ENCODE data around the gene ITLN1. TPM values are rescaled to one million over a fixed set of nuclear protein-coding genes. Genes with fewer than 3 reads are reported as not detected.
"Not testable (repeated sequence)": the region's sequence is repeated elsewhere in the genome, so short reads cannot be mapped to it uniquely, and the experiment has no call there.

The ITLN1 gene
- total and polyA plus RNA-seq, 5 donors from 2014 or later = not detected

DNA sequence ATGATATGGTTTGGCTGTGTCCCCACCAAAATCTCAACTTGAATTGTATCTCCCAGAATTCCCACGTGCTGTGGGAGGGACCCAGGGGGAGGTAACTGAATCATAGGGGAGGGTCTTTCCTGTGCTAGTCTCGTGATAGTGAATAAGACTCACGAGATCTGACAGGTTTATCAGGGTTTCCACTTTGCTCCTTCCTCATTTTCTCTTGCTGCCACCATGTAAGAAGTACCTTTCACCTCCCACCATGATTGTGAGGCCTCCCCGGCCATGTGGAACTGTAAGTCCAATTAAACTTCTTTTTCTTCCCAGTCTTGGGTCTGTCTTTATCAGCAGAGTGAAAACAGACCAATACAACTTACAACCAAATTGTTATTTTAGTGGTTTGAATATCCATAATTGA lies 17.3 kb downstream of the ITLN1 start:
- H3K27ac ChIP-seq (ENCODE audit: insufficient read depth, low read length, poor library complexity, severe bottlenecking) = not testable (repeated sequence)

DNA sequence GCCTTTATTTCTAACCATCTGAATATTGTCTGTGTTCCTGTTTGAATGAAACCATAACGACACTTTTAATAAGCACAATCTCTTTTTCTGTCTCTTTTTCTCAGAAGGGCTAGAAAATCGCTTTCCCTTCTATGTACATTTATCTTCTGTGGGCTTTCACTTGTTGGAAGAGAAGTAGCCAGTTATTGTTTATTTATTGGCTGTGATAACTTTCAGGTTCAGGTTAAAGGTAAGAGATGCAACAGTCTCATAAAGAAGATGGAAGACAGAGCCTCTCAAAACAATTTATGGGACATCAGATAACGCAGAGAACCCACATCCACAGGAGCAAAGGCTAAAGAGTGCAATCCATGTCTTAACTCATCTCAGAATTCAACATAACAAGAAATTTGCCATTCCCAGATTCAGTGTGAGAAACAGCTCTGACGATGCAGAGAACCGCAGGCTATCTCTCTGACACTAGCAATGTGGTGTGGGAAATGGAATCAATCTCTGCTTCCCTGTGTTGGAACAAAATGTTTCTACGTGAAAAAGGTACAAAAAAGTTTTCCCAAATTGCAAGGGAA lies 18.2 kb downstream of the ITLN1 start:
- ATAC-seq (ENCODE audit: low read depth in 2 of 2) (no peak), DNase-seq (no peak)
- Histone ChIP-seq H3K27ac (ENCODE audit: insufficient read depth, low read length, poor library complexity, severe bottlenecking) (no peak overlapping the region), H3K36me3 (ENCODE audit: control insufficient read depth, insufficient read depth, low read length) (no peaks in the 10 kb centered on the region), H3K9me3 (ENCODE audit: control insufficient read depth in 2 of 2, low read length in 2 of 2) (no peaks in the 10 kb centered on the region), H3K4me1 (ENCODE audit: control insufficient read depth, insufficient read depth, low read length, poor library complexity, severe bottlenecking) (no peaks in the 10 kb centered on the region), H3K27me3 (ENCODE audit: control insufficient read depth, insufficient read depth, low read length) (no peaks in the 10 kb centered on the region), H3K4me3 (ENCODE audit: low read depth, low read length) (no peak overlapping the region)
- H3K9me3 Mint-ChIP-seq = no peaks in the 10 kb centered on the region
- peaks cover 4% of the 10 kb centered on the region for H3K36me3 Mint-ChIP-seq
- H3K4me1 Mint-ChIP-seq = no peaks in the 10 kb centered on the region
- peaks cover 6% of the 10 kb centered on the region for H3K27me3 Mint-ChIP-seq
- H3K4me3 Mint-ChIP-seq = no peak overlapping the region
- H3K27ac Mint-ChIP-seq = no peak overlapping the region

More for the DNA sequence above, 17.3 kb downstream of the ITLN1 start:
- H3K9me3 Mint-ChIP-seq; DNase-seq; H3K36me3 ChIP-seq (ENCODE audit: control insufficient read depth, insufficient read depth, low read length); H3K4me1 Mint-ChIP-seq; H3K36me3 Mint-ChIP-seq; ATAC-seq (ENCODE audit: low read depth in 2 of 2); H3K27me3 Mint-ChIP-seq; H3K27me3 ChIP-seq (ENCODE audit: control insufficient read depth, insufficient read depth, low read length); H3K4me1 ChIP-seq (ENCODE audit: control insufficient read depth, insufficient read depth, low read length, poor library complexity, severe bottlenecking); H3K4me3 Mint-ChIP-seq; H3K9me3 ChIP-seq (ENCODE audit: control insufficient read depth in 2 of 2, low read length in 2 of 2); H3K4me3 ChIP-seq (ENCODE audit: low read depth, low read length): not testable (repeated sequence)
- H3K27ac Mint-ChIP-seq = peak overlapping the region in 1 of 3 donors; percentile 40

DNA sequence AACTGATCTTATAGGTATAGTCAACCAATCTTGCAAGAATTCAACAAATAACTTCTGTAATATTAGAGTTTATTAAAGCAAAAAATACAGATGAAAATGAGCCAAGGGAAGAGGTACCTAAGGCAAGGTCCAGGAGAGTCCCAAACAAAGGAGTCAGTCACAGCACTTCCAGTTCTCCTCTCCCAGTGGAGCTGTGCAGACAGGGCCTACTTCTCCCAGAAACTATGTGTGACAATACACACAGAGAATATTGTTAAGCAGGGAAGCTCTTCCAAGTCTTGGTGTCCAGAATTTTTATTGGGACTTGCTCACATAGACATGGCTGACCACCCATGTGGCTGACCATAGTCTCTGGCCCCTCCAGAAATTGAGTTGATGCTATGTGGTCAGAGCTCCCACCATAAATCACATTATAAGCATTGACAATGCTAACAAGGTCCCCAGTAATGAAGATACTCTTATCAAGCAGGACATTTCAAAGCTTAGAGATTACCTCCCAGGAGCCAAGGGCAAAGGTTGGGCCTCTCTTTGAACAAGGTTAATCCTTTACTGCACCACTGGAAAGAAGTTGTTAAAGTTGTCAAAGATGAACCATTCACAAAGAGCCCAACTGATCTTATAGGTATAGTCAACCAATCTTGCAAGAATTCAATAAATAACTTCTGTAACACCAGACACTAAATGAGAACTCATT lies 18.8 kb downstream of the ITLN1 start:
- Mint-ChIP-seq H3K4me3 (no peak overlapping the region), H3K27me3 (peaks cover under 1% of the 10 kb centered on the region), H3K4me1 (no peaks in the 10 kb centered on the region), H3K36me3 (peaks cover 4% of the 10 kb centered on the region), H3K9me3 (no peaks in the 10 kb centered on the region), H3K27ac (no peak overlapping the region)
- H3K9me3 ChIP-seq (ENCODE audit: control insufficient read depth in 2 of 2, low read length in 2 of 2) = no peaks in the 10 kb centered on the region
- DNase-seq (no peak), ATAC-seq (ENCODE audit: low read depth in 2 of 2) (no peak)
- H3K27me3 ChIP-seq (ENCODE audit: control insufficient read depth, insufficient read depth, low read length) = no peaks in the 10 kb centered on the region
- H3K4me1 ChIP-seq (ENCODE audit: control insufficient read depth, insufficient read depth, low read length, poor library complexity, severe bottlenecking) = no peaks in the 10 kb centered on the region
- no peaks in the 10 kb centered on the region for H3K36me3 ChIP-seq (ENCODE audit: control insufficient read depth, insufficient read depth, low read length)
- no peak overlapping the region for H3K27ac ChIP-seq (ENCODE audit: insufficient read depth, low read length, poor library complexity, severe bottlenecking)
- no peak overlapping the region for H3K4me3 ChIP-seq (ENCODE audit: low read depth, low read length)

DNA sequence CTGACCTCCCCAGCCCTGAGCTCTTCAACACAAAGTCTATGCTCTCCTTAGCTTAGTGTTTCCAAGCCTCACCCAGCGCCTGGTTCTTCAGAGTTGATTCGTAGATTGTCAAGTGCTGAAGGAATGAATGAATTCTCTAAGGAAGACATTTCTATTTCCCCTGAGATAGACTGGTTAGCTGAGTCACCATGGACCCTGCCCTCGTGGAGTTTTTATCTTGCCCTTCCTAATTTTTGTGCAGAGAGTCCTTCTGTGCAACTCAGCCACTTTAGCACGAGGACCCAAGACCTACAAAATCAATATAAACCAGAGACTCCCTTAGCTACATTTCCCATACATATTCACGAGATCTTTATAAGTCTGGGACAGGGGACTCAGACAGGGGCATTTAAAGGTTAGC lies 19.6 kb downstream of the ITLN1 start:
- ATAC-seq (ENCODE audit: low read depth in 2 of 2) = no peak
- peaks cover 4% of the 10 kb centered on the region for H3K36me3 Mint-ChIP-seq
- H3K27me3 ChIP-seq (ENCODE audit: control insufficient read depth, insufficient read depth, low read length) = no peaks in the 10 kb centered on the region
- H3K4me1 Mint-ChIP-seq = no peaks in the 10 kb centered on the region
- H3K27ac ChIP-seq (ENCODE audit: insufficient read depth, low read length, poor library complexity, severe bottlenecking) = no peak overlapping the region
- peaks cover 3% of the 10 kb centered on the region for H3K27me3 Mint-ChIP-seq
- H3K27ac Mint-ChIP-seq = no peak overlapping the region
- no peak overlapping the region for H3K4me3 ChIP-seq (ENCODE audit: low read depth, low read length)
- no peak overlapping the region for H3K4me3 Mint-ChIP-seq
- no peaks in the 10 kb centered on the region for H3K4me1 ChIP-seq (ENCODE audit: control insufficient read depth, insufficient read depth, low read length, poor library complexity, severe bottlenecking)
- no peaks in the 10 kb centered on the region for H3K9me3 Mint-ChIP-seq
- H3K36me3 ChIP-seq (ENCODE audit: control insufficient read depth, insufficient read depth, low read length) = no peaks in the 10 kb centered on the region
- DNase-seq = no peak
- H3K9me3 ChIP-seq (ENCODE audit: control insufficient read depth in 2 of 2, low read length in 2 of 2) = no peaks in the 10 kb centered on the region

DNA sequence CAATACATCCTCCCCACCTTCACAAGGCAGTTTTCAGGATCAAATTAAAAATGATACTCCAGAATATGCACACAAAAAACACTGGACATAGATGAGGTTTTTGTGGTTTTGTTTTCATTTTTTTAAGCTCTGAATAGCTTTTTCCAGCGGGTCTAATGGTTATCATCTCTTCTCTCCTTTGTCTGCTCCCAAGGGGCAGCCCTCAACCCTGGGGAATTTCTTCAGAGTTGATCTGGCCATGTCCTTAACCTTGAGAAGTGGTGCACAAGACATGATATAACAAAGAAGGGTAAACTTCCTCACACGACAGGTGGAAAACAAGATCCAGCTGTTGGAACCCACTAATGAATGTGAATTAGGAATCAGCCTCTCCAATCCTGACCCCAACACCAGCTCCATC lies 20.8 kb downstream of the ITLN1 start:
- H3K36me3 ChIP-seq (ENCODE audit: control insufficient read depth, insufficient read depth, low read length) = no peaks in the 10 kb centered on the region
- H3K9me3 ChIP-seq (ENCODE audit: control insufficient read depth in 2 of 2, low read length in 2 of 2) = no peaks in the 10 kb centered on the region
- no peak for ATAC-seq (ENCODE audit: low read depth in 2 of 2)
- Mint-ChIP-seq H3K27ac (no peak overlapping the region), H3K9me3 (no peaks in the 10 kb centered on the region), H3K4me1 (no peaks in the 10 kb centered on the region), H3K27me3 (peaks cover 5% of the 10 kb centered on the region), H3K36me3 (no peaks in the 10 kb centered on the region), H3K4me3 (no peak overlapping the region)
- H3K4me1 ChIP-seq (ENCODE audit: control insufficient read depth, insufficient read depth, low read length, poor library complexity, severe bottlenecking) = no peaks in the 10 kb centered on the region
- no peaks in the 10 kb centered on the region for H3K27me3 ChIP-seq (ENCODE audit: control insufficient read depth, insufficient read depth, low read length)
- DNase-seq = no peak
- no peak overlapping the region for H3K4me3 ChIP-seq (ENCODE audit: low read depth, low read length)
- no peak overlapping the region for H3K27ac ChIP-seq (ENCODE audit: insufficient read depth, low read length, poor library complexity, severe bottlenecking)

DNA sequence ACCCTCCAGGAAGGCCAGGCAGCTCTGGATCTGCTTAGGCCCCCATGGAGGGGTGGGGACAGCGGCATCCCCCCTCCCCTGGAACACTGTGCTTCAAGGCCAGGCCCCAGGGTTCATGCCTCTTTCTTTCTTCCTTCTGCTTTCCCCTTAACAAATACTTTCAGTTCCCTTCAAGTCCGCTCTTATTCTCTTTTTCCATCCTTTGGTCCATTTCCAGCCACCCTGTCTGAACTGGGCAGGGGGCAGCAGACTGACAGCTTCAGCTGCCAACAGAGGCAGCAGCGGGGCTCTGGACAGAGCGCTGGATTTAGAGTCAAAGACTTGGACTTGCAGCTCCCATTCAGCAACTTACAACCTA lies 21.2 kb downstream of the ITLN1 start:
- Mint-ChIP-seq H3K4me1 (no peaks in the 10 kb centered on the region), H3K27ac (no peak overlapping the region), H3K4me3 (no peak overlapping the region), H3K36me3 (no peaks in the 10 kb centered on the region), H3K27me3 (peaks cover 9% of the 10 kb centered on the region), H3K9me3 (peaks cover 0 to 2% (median 0%) of the 10 kb centered on the region in 7 donors)
- ATAC-seq (ENCODE audit: low read depth in 2 of 2) (no peak), DNase-seq (no peak)
- H3K36me3 ChIP-seq (ENCODE audit: control insufficient read depth, insufficient read depth, low read length) = no peaks in the 10 kb centered on the region
- H3K4me3 ChIP-seq (ENCODE audit: low read depth, low read length) = no peak overlapping the region
- H3K4me1 ChIP-seq (ENCODE audit: control insufficient read depth, insufficient read depth, low read length, poor library complexity, severe bottlenecking) = no peaks in the 10 kb centered on the region
- H3K27me3 ChIP-seq (ENCODE audit: control insufficient read depth, insufficient read depth, low read length) = no peaks in the 10 kb centered on the region
- H3K27ac ChIP-seq (ENCODE audit: insufficient read depth, low read length, poor library complexity, severe bottlenecking) = no peak overlapping the region
- H3K9me3 ChIP-seq (ENCODE audit: control insufficient read depth in 2 of 2, low read length in 2 of 2) = no peaks in the 10 kb centered on the region

DNA sequence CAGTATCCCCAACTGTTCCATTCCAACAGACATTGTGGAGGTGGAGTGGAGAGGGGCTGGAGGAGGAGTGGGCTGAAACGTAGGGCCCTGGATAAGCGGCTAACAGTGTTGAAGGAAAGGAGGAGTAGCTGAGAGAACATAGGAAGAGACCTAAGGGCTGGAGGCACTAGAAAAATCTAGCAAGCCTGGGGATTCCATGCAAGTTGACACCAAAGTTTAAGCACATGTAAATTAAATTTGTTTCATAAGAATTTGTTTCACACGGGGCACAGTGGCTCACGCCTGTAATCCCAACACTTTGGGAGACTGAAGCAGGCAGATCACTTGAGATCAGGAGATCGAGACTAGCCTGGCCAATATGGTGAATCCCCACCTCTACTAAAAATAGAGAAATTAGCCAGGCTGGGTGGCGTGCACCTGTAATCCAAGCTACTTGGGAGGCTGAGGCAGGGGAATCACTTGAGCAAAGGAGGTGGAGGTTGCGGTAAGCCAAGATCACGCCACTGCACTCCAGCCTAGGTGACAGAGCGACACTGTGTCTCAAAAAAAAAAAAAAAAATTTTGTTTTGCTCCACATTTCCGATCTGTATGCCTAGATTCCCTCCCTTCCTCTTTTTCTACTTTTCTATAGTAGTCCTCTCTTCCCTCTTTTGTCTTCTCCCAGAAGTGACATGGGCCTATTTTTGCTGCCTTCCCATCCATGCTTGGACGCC lies 21.8 kb downstream of the ITLN1 start:
- no peaks in the 10 kb centered on the region for H3K4me1 ChIP-seq (ENCODE audit: control insufficient read depth, insufficient read depth, low read length, poor library complexity, severe bottlenecking)
- H3K4me3 ChIP-seq (ENCODE audit: low read depth, low read length) = no peak overlapping the region
- peaks cover 10% of the 10 kb centered on the region for H3K27me3 Mint-ChIP-seq
- no peaks in the 10 kb centered on the region for H3K36me3 Mint-ChIP-seq
- no peaks in the 10 kb centered on the region for H3K27me3 ChIP-seq (ENCODE audit: control insufficient read depth, insufficient read depth, low read length)
- DNase-seq (no peak), ATAC-seq (ENCODE audit: low read depth in 2 of 2) (no peak)
- H3K4me3 Mint-ChIP-seq = no peak overlapping the region
- H3K27ac Mint-ChIP-seq = peak overlapping the region in 1 of 3 donors; percentile 6
- H3K9me3 ChIP-seq (ENCODE audit: control insufficient read depth in 2 of 2, low read length in 2 of 2) = no peaks in the 10 kb centered on the region
- H3K9me3 Mint-ChIP-seq = peaks cover 0 to 2% (median 0%) of the 10 kb centered on the region in 7 donors
- H3K27ac ChIP-seq (ENCODE audit: insufficient read depth, low read length, poor library complexity, severe bottlenecking) = no peak overlapping the region
- no peaks in the 10 kb centered on the region for H3K4me1 Mint-ChIP-seq
- no peaks in the 10 kb centered on the region for H3K36me3 ChIP-seq (ENCODE audit: control insufficient read depth, insufficient read depth, low read length)
